IMR-90 (cell line): ENCODE data around the gene TCF7L1. TPM values are rescaled to one million over a fixed set of nuclear protein-coding genes. Genes with fewer than 3 reads are reported as not detected.
A peak's percentile ranks its signal among the peaks of the same experiment; 100 is the strongest.

Experiments
- ATAC-seq: fragments of 200-7000 bp; cut with Tn5 transposase; 2 replicates; pipeline ENCODE4 v1.9.1; 2020; ENCODE audit warnings: low read depth, mild to moderate bottlenecking, moderate library complexity
- BruUV-seq: library from RNA; stranded (reverse); fragments of 400-500 nt; replicated peaks from 2 replicates; lab custom pipeline; 2021; lab: Mats Ljungman, UMichigan
- CTCF ChIA-PET: fragments of 300-600 bp; formaldehyde crosslinking; extraction: SDS; loops from one replicate; lab custom pipeline; 2021; ENCODE audit warnings: antibody characterized with exemption; lab: Yijun Ruan, JAX
- POLR2A ChIA-PET: fragments of 300-600 bp; sonication (Branson Sonifier 250); formaldehyde crosslinking; loops from one replicate; lab custom pipeline; 2022; ENCODE audit warnings: antibody characterized with exemption; ENCODE audit not compliant: unreplicated experiment; lab: Charles Lee
- DNase-seq: peaks from one replicate; pipeline ENCODE4 v3.0.0; 2013
- H2AFZ ChIP-seq: replicated peaks from 2 replicates; pipeline ENCODE3; 2013; ENCODE audit warnings: low read length, mild to moderate bottlenecking; ENCODE audit not compliant: poor library complexity
- H2AK5ac ChIP-seq: 2 replicates; pipeline ENCODE4 v1.6.1; 2013; ENCODE audit warnings: low read depth, low read length, inconsistent platforms
- H2AK9ac ChIP-seq: replicated peaks from 2 replicates; pipeline ENCODE3; 2013; ENCODE audit warnings: mild to moderate bottlenecking, low read depth, low read length, moderate library complexity; ENCODE audit not compliant: poor library complexity
- H2BK120ac ChIP-seq: 2 replicates; pipeline ENCODE4 v1.6.1; 2013; ENCODE audit warnings: low read depth, low read length, inconsistent platforms
- H2BK15ac ChIP-seq: 3 replicates; pipeline ENCODE4 v1.6.1; 2013; ENCODE audit warnings: low read depth, low read length, inconsistent platforms
- H2BK20ac ChIP-seq: 2 replicates; pipeline ENCODE4 v1.6.1; 2013; ENCODE audit warnings: low read depth, mild to moderate bottlenecking, inconsistent platforms, low read length, moderate library complexity
- H2BK5ac ChIP-seq: 2 replicates; pipeline ENCODE4 v1.6.1; 2013; ENCODE audit warnings: mild to moderate bottlenecking, low read depth, low read length, inconsistent platforms; ENCODE audit not compliant: poor library complexity, severe bottlenecking
- H3K14ac ChIP-seq: replicated peaks from 2 replicates; pipeline ENCODE4 v1.6.1; 2013; ENCODE audit warnings: low read depth, low read length, inconsistent platforms
- H3K18ac ChIP-seq: 2 replicates; pipeline ENCODE4 v1.6.1; 2013; ENCODE audit warnings: low read depth, low read length, control low read depth
- H3K23ac ChIP-seq: 2 replicates; pipeline ENCODE4 v1.6.1; 2013; ENCODE audit warnings: low read depth, low read length, inconsistent platforms
- H3K27ac ChIP-seq: 2 replicates; pipeline ENCODE4 v1.5.1; 2013; ENCODE audit warnings: mild to moderate bottlenecking, control low read depth, low read length; ENCODE audit not compliant: insufficient read depth
- H3K27me3 ChIP-seq: 2 replicates; pipeline ENCODE4 v1.6.1; 2013; ENCODE audit warnings: low read length; ENCODE audit not compliant: control insufficient read depth, insufficient read depth
- H3K36me3 ChIP-seq: 2 replicates; pipeline ENCODE4 v1.6.1; 2013; ENCODE audit warnings: low read length, mixed read lengths; ENCODE audit not compliant: control insufficient read depth, insufficient read depth
- H3K4ac ChIP-seq: 2 replicates; pipeline ENCODE4 v1.6.1; 2013; ENCODE audit warnings: low read depth, low read length, inconsistent platforms
- H3K4me1 ChIP-seq: 2 replicates; pipeline ENCODE4 v1.6.1; 2013; ENCODE audit warnings: low read length, mixed read lengths; ENCODE audit not compliant: control insufficient read depth, insufficient read depth
- H3K4me2 ChIP-seq: 2 replicates; pipeline ENCODE4 v1.6.1; 2013; ENCODE audit warnings: low read depth, mild to moderate bottlenecking, control low read depth, low read length, moderate library complexity
- H3K4me3 ChIP-seq: 2 replicates; pipeline ENCODE4 v1.5.1; 2013; ENCODE audit warnings: low read depth, mild to moderate bottlenecking, control low read depth, low read length, moderate library complexity; ENCODE audit not compliant: insufficient read depth
- H3K56ac ChIP-seq: 2 replicates; pipeline ENCODE4 v1.6.1; 2013; ENCODE audit warnings: low read length, inconsistent platforms; ENCODE audit not compliant: insufficient read depth; ENCODE audit errors: extremely low read depth
- H3K79me1 ChIP-seq, 2 experiments: 2 replicates each; pipeline ENCODE4 v1.6.1; 2013; ENCODE audit warnings: low read length in 2 of 2, inconsistent platforms in 1 of 2, low read depth in 1 of 2
- H3K9ac ChIP-seq: 2 replicates; pipeline ENCODE4 v1.6.1; 2013; ENCODE audit warnings: low read depth, low read length, control low read depth
- H3K9me1 ChIP-seq: 2 replicates; pipeline ENCODE4 v1.6.1; 2013; ENCODE audit warnings: low read length, inconsistent platforms; ENCODE audit not compliant: insufficient read depth
- H3K9me3 ChIP-seq: 2 replicates; pipeline ENCODE4 v1.6.1; 2013; ENCODE audit warnings: low read length; ENCODE audit not compliant: control insufficient read depth, insufficient read depth
- H4K20me1 ChIP-seq: 2 replicates; pipeline ENCODE4 v1.6.1; 2013; ENCODE audit warnings: low read length, inconsistent platforms; ENCODE audit not compliant: insufficient read depth
- H4K5ac ChIP-seq: 2 replicates; pipeline ENCODE4 v1.6.1; 2013; ENCODE audit warnings: mild to moderate bottlenecking, low read depth, low read length, control low read depth
- H4K8ac ChIP-seq, 2 experiments: 2 replicates each; pipeline ENCODE4 v1.6.1; 2013; ENCODE audit warnings: low read depth in 2 of 2, low read length in 2 of 2, control low read depth in 1 of 2, inconsistent platforms in 1 of 2
- H4K91ac ChIP-seq: 2 replicates; pipeline ENCODE4 v1.6.1; 2013; ENCODE audit warnings: low read depth, low read length, inconsistent platforms; ENCODE audit not compliant: insufficient read depth
- CEBPB ChIP-seq: IDR thresholded peaks from 2 replicates; pipeline ENCODE4 v1.6.1; 2012; ENCODE audit warnings: low read depth, low read length, improper control_type of control experiment
- FOS ChIP-seq: fragments of 150-350 bp; IDR thresholded peaks from 2 replicates; pipeline ENCODE4 v1.6.1; 2016; ENCODE audit warnings: low read depth, low read length
- WGBS, 2 experiments: methylation state at CpG; one replicate each; pipeline versions ENCODE4 v1.1.5 to v1.1.7; 2013; ENCODE audit warnings: missing lambda C conversion rate in 2 of 2; ENCODE audit not compliant: insufficient read length in 1 of 2; ENCODE audit errors: extremely low coverage in 2 of 2; 5-methylcytosine and 5-hydroxymethylcytosine counted together
- dilution Hi-C: fragments of 300-500 bp; cut with HindIII; formaldehyde crosslinking; loops from one replicate; pipeline ENCODE4 v1.14.3; 2018; ENCODE audit warnings: low sequenced_read_pairs; ENCODE audit not compliant: unreplicated experiment
- in situ Hi-C: fragments of 300-500 bp; cut with MboI; formaldehyde crosslinking; loops from 3 replicates; pipeline ENCODE4 v1.14.3; 2019; ENCODE audit warnings: low sequenced_read_pairs, inconsistent platforms, mixed read lengths
- intact Hi-C: fragments of 100-400 bp; cut with micrococcal nuclease; formaldehyde crosslinking; loops from 2 replicates; pipeline ENCODE4 v1.10.0; 2022
- polyA plus RNA-seq, 3 experiments: library from polyadenylated mRNA; depleted of rRNA; stranded (reverse); fragments of >200 nt; gene quantifications; 2 replicates each; pipeline ENCODE4 v1.2.3, GENCODE V29; 2012; ENCODE audit warnings: low replicate concordance in 1 of 3
- total RNA-seq: library from RNA; depleted of rRNA; stranded (reverse); fragments of >200 nt; gene quantifications from 2 replicates; pipeline ENCODE4 v1.2.3, GENCODE V29; 2012
- TF ChIP-seq, protein P1 (sequence below): fragments of 150-350 bp; IDR thresholded peaks from 2 replicates; pipeline ENCODE4 v1.6.1; 2016; ENCODE audit warnings: low read depth, mild to moderate bottlenecking, low read length, moderate library complexity, borderline replicate concordance

Gene TCF7L1
- total and polyA plus RNA-seq, 2 of the 4 experiments (the other 2 are of a cell fraction) = 0.72 to 11.1 TPM

DNA sequence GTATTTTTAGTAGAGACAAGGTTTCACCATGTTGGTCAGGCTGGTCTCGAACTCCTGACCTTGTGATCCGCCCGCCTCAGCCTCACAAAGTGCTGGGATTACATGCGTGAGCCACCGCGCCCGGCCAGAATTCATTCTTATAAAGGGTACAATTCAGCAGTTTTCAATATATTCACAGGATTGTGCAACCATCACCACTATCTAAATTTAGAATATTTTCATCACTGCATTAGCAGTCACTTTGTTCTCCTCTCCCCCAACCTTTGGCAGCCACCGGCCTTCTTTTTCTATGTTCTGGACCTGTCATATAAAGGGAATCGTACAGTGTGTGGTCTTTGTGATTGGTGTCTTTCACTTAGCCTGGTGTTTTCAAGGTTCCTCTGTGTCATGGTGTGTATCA lies 40.7 kb downstream of the TCF7L1 start:
- Histone ChIP-seq H2AFZ (no peak overlapping the region), H3K18ac (no peak overlapping the region), H3K27ac (no peak overlapping the region), H3K14ac (no peak overlapping the region), H2BK5ac (no peak overlapping the region), H4K8ac (no peak overlapping the region), H3K4me3 (no peak overlapping the region), H2AK9ac (no peak overlapping the region), H2BK20ac (no peak overlapping the region), H3K9me1 (peaks cover 38% of the 10 kb centered on the region), H3K4me1 (peaks cover 30% of the 10 kb centered on the region), H2BK120ac (no peak overlapping the region), H3K56ac (no peak overlapping the region), H3K79me1 (peaks cover 34 to 90% of the 10 kb centered on the region in 2 experiments), H4K5ac (no peak overlapping the region), H3K36me3 (0 out of 2 replicates have a peak, but pooled peaks cover 2% of the 10 kb centered on the region), H3K4ac (no peak overlapping the region), H3K27me3 (no peaks in the 10 kb centered on the region), H4K20me1 (peaks cover 82% of the 10 kb centered on the region), H2AK5ac (no peak overlapping the region), H3K23ac (no peak overlapping the region), H3K4me2 (no peak overlapping the region), H4K91ac (no peak overlapping the region), H3K9ac (no peak overlapping the region), H2BK15ac (no peak overlapping the region), H3K9me3 (0 out of 2 replicates have a peak, but pooled peaks cover 2% of the 10 kb centered on the region)
- ChIA-PET POLR2A (no interaction called here), CTCF (no interaction called here)
- DNase-seq = peak; percentile 23
- in situ Hi-C loops (no loop called here), intact Hi-C loops (no loop called here), dilution Hi-C loops (no loop called here)
- no peak for ATAC-seq
- WGBS, 2 experiments = 89% methylated on average over 4 of the region's 9 CpGs; no CpG with 5 or more reads in 1 of the 2 experiments
- TF ChIP-seq CEBPB = peak; percentile 89
- TF ChIP-seq, protein P1, sequence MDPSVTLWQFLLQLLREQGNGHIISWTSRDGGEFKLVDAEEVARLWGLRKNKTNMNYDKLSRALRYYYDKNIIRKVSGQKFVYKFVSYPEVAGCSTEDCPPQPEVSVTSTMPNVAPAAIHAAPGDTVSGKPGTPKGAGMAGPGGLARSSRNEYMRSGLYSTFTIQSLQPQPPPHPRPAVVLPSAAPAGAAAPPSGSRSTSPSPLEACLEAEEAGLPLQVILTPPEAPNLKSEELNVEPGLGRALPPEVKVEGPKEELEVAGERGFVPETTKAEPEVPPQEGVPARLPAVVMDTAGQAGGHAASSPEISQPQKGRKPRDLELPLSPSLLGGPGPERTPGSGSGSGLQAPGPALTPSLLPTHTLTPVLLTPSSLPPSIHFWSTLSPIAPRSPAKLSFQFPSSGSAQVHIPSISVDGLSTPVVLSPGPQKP = no peak
- TF ChIP-seq FOS = no peak
- BruUV-seq = no TSS peak
